GM19463 (cell line): ENCODE results near the gene CACNG3.

ENCODE experiments used
- ATAC-seq: cut with Tn5 transposase; IDR thresholded peaks from one replicate; pipeline ENCODE4 v1.9.1; 2021; ENCODE audit warnings: mild to moderate bottlenecking, moderate library complexity; ENCODE audit not compliant: unreplicated experiment

The CACNG3 gene

DNA sequence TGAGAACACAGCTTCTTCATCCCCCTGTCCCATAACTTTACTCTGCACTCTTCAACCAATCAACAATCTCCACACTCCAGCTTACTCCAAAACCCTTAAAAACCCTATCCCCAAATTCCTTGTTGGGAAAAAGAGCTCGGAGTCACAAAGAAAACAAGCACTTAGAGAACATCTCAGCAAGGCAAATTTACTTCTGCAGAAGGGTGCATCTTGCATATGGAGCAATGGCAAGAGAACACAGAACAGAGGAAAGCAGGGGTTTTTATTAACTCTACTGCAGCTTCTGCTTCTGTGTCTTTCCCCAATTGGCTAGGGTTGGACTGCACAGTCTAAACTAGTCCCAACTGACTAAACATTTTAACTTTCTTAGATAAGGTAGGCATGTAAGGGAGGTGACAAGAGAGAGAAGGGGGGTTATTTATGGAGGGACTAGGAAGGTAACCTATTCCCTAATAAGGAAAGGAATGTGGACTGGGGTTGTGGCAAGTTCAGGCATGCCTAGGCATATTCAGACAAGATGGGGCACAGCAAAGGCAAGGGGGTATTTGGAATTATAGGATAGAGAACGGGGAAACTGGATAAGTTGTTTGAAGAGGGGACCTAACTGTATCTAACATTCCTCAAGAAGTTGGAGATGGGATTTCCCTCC lies 125.5 kb downstream of the CACNG3 start:
- no peak for ATAC-seq

DNA sequence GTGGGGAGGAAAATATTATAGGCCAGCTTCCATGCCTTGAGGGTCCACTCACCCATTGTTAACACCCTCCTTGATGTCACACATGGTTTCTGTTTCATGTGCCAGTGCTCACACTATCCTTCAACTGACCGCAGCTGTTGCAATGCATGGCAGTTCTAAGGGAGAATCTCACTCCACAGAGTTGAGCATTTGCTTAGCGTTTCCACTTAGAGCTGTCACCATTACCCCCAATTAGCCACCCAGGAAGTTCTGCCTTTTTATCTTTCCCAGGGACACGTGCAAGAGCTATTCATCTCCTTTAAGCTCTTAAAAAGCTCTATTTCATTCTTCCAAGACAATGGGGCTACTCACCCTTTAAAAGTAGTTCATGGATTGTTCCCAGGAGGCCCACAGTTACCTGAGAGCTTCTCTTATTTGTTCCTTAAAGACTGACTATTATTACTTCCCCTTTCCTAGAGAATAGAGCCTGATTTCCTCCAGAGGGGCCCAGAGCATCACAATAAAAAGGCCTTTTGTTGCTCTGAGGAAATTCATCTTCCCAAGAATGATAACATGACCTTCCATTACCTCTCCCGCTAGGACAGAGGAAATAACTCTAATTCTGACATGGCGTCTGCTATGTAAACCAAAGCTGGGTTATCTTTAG lies 126.8 kb downstream of the CACNG3 start:
- no peak for ATAC-seq

DNA sequence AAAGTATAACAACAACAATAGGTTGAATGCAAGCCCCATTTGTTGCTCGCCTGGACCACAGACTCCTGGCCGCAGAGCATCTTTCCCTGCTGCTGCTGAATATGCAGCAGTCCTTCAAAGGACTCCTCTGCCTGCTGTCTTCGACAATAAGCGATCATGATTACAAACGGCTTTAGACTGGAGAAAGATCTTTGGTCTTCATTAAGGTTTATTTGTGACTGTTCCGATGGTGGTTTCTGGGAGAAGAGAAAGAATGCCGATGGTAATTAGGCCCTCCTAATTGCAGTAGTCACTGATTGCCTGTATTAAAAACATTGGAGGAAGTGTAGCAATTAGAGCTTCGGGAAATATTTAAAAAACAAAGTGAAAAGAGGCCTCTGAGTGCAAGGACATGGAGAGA lies 138.2 kb downstream of the CACNG3 start:
- no peak for ATAC-seq

DNA sequence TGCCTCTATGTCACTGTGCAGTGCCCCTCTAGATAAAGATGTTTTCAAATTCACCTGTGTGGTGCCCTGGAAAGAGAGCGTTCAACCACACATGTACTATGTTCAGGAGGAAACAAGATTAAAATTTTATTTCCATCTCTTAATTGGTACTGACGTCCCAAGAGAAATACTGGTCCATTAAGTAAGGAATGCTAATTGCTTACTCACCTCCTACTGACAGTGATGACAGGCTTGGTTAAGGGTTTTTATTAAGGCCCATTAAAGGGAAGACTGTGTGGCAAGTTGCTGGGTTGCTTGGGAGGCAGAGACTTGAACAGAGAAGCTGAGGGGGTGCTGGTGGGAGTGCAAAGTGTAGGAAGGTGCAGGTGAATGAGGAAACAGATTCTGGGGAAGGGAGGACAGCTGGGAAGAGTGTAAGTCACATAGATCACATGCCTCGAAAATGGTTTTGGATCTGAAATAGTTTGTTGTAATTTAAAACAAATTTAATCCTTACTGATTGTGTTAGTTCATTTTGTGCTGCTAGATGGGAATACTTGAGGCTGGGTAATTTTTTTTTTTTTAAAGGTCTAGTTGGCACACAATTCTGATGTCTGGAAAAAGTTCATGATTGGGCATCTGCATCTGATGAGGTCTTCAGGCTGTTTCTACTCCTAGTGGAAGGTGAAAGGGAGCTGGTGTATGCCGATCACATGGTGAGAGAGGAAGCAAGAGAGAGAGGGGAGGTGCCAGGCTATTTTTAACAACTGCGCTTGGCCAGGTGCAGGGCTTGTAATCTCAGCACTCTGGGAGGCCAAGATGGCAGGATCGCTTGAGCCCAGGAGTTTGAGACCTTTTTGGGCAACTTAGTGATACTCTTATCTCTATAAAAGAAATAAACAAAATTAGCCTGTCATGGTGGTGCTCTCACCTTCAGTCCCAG lies 140.5 kb downstream of the CACNG3 start:
- no peak for ATAC-seq

DNA sequence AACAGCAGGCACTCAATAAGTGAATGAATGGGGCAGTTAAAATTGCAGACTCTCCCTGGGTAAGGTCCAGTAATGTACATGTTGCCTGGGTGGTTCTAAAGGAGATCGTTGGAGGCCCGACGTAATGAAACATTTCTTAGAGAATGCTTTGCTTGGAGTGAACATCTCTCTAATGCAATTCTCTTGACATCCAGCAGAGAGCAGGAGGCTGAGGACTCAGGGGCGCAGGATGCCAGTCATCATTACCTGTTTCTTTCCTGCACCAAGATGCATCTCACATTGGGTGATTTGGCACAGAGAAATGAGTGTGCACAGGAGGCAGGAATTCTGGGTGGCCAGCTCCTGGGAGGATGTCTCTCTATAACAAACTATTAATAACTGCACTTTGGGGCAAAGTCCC lies 152.9 kb downstream of the CACNG3 start:
- no peak for ATAC-seq
